PC-3 (cell line): Measurements from ENCODE around the gene PACRG. TPM values are rescaled to one million over a fixed set of nuclear protein-coding genes. Genes with fewer than 3 reads are reported as not detected.

Experiments
- ATAC-seq: fragments of 200-7000 bp; cut with Tn5 transposase; 2 replicates; pipeline ENCODE4 v1.9.1; 2020; ENCODE audit warnings: mild to moderate bottlenecking, moderate library complexity
- BruUV-seq: library from RNA; stranded (reverse); fragments of 400-500 nt; replicated peaks from 2 replicates; lab custom pipeline; 2021; lab: Mats Ljungman, UMichigan
- CTCF ChIA-PET: fragments of 300-600 bp; sonication (Branson Sonifier 250); formaldehyde crosslinking; loops from one replicate; lab custom pipeline; 2022; ENCODE audit warnings: antibody characterized with exemption; lab: Charles Lee
- POLR2A ChIA-PET: fragments of 300-600 bp; sonication (Branson Sonifier 250); formaldehyde crosslinking; loops from one replicate; lab custom pipeline; 2022; ENCODE audit warnings: antibody characterized with exemption; ENCODE audit not compliant: unreplicated experiment; lab: Charles Lee
- DNase-seq: peaks from one replicate; pipeline ENCODE4 v3.0.0-alpha.2; 2015
- H2AFZ ChIP-seq: fragments of 300-600 bp; sonication (generic); 2 replicates; pipeline ENCODE4 v1.6.0; 2016; ENCODE audit warnings: antibody characterized with exemption, low read length
- H3F3A ChIP-seq: fragments of 300-600 bp; sonication (generic); one replicate; pipeline ENCODE4 v1.6.0; 2017; ENCODE audit warnings: antibody characterized with exemption, low read length, control low read depth, mild to moderate bottlenecking; ENCODE audit not compliant: unreplicated experiment
- H3K27ac ChIP-seq: fragments of 300-600 bp; sonication (generic); 2 replicates; pipeline ENCODE4 v1.5.1; 2016; ENCODE audit warnings: mild to moderate bottlenecking, low read length
- H3K27me3 ChIP-seq: fragments of 300-600 bp; sonication (generic); 2 replicates; pipeline ENCODE4 v1.6.1; 2016; ENCODE audit warnings: low read length, mixed read lengths
- H3K36me3 ChIP-seq: fragments of 300-600 bp; sonication (generic); 2 replicates; pipeline ENCODE4 v1.6.1; 2016; ENCODE audit warnings: low read depth, mixed run types, low read length, mixed read lengths
- H3K4me1 ChIP-seq: fragments of 300-600 bp; sonication (generic); 2 replicates; pipeline ENCODE4 v1.5.1; 2016; ENCODE audit warnings: low read length; ENCODE audit not compliant: insufficient read depth
- H3K4me2 ChIP-seq: fragments of 300-600 bp; sonication (generic); 2 replicates; pipeline ENCODE4 v1.6.0; 2016; ENCODE audit warnings: low read length
- H3K4me3 ChIP-seq: fragments of 300-600 bp; sonication (generic); 2 replicates; pipeline ENCODE4 v1.5.1; 2016; ENCODE audit warnings: mild to moderate bottlenecking, low read length, mixed read lengths
- H3K79me2 ChIP-seq: fragments of 300-600 bp; sonication (generic); 2 replicates; pipeline ENCODE4 v1.6.1; 2017; ENCODE audit warnings: low read length, mixed read lengths
- H3K9ac ChIP-seq: fragments of 300-600 bp; sonication (generic); 2 replicates; pipeline ENCODE4 v1.6.0; 2016; ENCODE audit warnings: mild to moderate bottlenecking, low read length
- H3K9me2 ChIP-seq: fragments of 300-600 bp; sonication (generic); replicated peaks from 2 replicates; pipeline ENCODE4 v1.6.1; 2016; ENCODE audit warnings: mixed run types, low read length, mixed read lengths
- H3K9me3 ChIP-seq: fragments of 300-600 bp; sonication (generic); 2 replicates; pipeline ENCODE4 v1.6.1; 2016; ENCODE audit warnings: low read length, mixed read lengths
- H4K20me1 ChIP-seq: fragments of 300-600 bp; sonication (generic); 2 replicates; pipeline ENCODE4 v1.6.1; 2016; ENCODE audit warnings: low read length, mixed read lengths
- EZH2 ChIP-seq: fragments of 300-600 bp; sonication (generic); IDR thresholded peaks from one replicate; pipeline ENCODE4 v1.6.1; 2017; ENCODE audit warnings: antibody characterized with exemption, mild to moderate bottlenecking, low read length; ENCODE audit not compliant: unreplicated experiment
- EZH2phosphoT487 ChIP-seq: fragments of 300-600 bp; sonication (generic); IDR thresholded peaks from 2 replicates; pipeline ENCODE4 v1.6.1; 2018; ENCODE audit warnings: mild to moderate bottlenecking, antibody characterized with exemption, low read length, borderline replicate concordance
- intact Hi-C: fragments of 100-400 bp; cut with micrococcal nuclease; formaldehyde crosslinking; loops from 2 replicates; pipeline ENCODE4 v1.9.0; 2023
- total RNA-seq: library from RNA; depleted of rRNA; stranded (reverse); fragments of >200 nt; gene quantifications from 2 replicates; pipeline ENCODE4 v1.2.3, GENCODE V29; 2014
- TF ChIP-seq, protein P1 (sequence below): fragments of 300-600 bp; sonication (generic); conservative IDR thresholded peaks from 2 replicates; pipeline ENCODE4 v1.5.1; 2017; ENCODE audit warnings: antibody characterized with exemption, low read depth, mild to moderate bottlenecking, low read length

PACRG gene
- total RNA-seq, 1 experiment from 2014 or later, result not detected

DNA sequence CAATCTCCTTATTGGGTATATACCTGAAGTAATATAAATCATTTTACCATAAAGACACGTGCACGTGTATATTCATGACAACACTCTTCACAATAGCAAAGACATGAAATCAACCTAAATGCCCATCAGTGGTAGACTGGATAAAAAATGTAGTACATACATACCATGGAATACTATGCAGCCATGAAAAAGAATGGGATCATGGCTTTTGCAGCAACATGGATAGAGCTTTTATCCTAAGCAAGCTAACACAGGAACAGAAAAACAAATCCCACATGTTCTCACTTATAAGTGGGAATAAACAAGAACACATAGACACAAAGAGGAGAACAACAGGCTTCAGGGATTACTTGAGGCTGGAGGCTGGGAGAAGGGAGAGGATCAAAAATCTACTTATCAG lies 478.4 kb downstream of the PACRG start:
- no peaks in the 10 kb centered on the region for H3K79me2 ChIP-seq
- DNase-seq, result no peak
- no peak for ATAC-seq
- H3K4me1 ChIP-seq, result no peaks in the 10 kb centered on the region
- no peak overlapping the region for H3K9ac ChIP-seq
- CTCF ChIA-PET, result no interaction called here
- H2AFZ ChIP-seq, result no peak overlapping the region
- no peaks in the 10 kb centered on the region for H3F3A ChIP-seq
- H3K27ac ChIP-seq, result no peak overlapping the region
- no peak overlapping the region for H3K4me3 ChIP-seq
- TF ChIP-seq, protein P1, sequence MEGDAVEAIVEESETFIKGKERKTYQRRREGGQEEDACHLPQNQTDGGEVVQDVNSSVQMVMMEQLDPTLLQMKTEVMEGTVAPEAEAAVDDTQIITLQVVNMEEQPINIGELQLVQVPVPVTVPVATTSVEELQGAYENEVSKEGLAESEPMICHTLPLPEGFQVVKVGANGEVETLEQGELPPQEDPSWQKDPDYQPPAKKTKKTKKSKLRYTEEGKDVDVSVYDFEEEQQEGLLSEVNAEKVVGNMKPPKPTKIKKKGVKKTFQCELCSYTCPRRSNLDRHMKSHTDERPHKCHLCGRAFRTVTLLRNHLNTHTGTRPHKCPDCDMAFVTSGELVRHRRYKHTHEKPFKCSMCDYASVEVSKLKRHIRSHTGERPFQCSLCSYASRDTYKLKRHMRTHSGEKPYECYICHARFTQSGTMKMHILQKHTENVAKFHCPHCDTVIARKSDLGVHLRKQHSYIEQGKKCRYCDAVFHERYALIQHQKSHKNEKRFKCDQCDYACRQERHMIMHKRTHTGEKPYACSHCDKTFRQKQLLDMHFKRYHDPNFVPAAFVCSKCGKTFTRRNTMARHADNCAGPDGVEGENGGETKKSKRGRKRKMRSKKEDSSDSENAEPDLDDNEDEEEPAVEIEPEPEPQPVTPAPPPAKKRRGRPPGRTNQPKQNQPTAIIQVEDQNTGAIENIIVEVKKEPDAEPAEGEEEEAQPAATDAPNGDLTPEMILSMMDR, result no peak
- TF ChIP-seq EZH2phosphoT487 (no peak), EZH2 (no peak)
- intact Hi-C loops, result no loop called here
- no peaks in the 10 kb centered on the region for H3K27me3 ChIP-seq
- no peaks in the 10 kb centered on the region for H3K36me3 ChIP-seq
- H3K9me2 ChIP-seq, result no peaks in the 10 kb centered on the region
- POLR2A ChIA-PET, result no interaction called here
- no peaks in the 10 kb centered on the region for H4K20me1 ChIP-seq
- no TSS peak for BruUV-seq
- H3K9me3 ChIP-seq, result no peaks in the 10 kb centered on the region
- H3K4me2 ChIP-seq, result no peak overlapping the region

DNA sequence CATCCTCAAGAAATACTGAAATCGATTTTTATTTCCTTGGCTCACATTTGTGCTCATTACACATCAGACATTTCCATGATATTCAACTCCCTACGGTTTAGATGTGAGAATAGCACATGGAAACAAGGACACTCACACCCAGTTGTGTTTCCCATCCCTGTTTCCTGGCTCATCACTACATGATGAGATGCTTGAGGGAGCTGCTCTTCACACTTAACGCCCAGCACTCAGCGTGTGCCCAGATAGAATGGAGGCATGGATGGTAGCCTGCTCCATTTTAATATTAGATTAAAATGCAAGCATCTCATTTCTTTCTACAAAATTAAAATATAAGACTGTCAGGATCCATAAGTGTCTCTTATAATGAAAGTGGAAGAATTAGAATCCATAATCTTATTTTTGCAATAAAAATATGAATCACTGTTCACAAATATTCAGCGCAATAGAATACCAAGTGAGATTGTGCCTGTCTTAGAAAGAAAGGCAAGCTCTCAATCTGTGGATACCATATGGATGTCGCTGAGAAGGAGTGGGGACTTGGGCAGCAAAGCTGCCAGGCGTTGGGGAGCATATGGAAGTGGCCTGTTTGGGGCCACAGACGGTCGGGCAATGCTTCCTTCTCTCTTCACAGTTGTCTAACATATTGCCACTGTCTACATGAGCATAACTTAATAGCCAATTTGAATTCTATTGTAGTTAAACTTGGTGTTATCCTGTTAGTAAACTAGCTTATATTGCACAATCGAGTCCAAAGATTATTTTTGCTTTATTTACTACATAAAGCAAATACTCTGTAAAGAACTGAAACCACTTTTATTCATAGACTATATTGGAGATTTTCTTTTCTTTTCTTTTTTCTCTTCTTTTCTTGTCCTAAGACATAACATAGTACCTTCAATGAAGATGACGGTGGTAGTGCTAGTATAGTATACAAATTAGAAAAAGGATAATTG lies 479.9 kb downstream of the PACRG start:
- Histone ChIP-seq H3K9me3 (no peaks in the 10 kb centered on the region), H3K9ac (no peak overlapping the region), H4K20me1 (no peaks in the 10 kb centered on the region), H3K36me3 (no peaks in the 10 kb centered on the region), H3K4me3 (no peak overlapping the region), H3K4me2 (no peak overlapping the region), H3F3A (no peaks in the 10 kb centered on the region), H3K79me2 (no peaks in the 10 kb centered on the region), H3K4me1 (no peaks in the 10 kb centered on the region), H3K9me2 (no peaks in the 10 kb centered on the region), H2AFZ (no peak overlapping the region), H3K27ac (no peak overlapping the region), H3K27me3 (no peaks in the 10 kb centered on the region)
- intact Hi-C loops, result no loop called here
- TF ChIP-seq EZH2phosphoT487, result no peak
- TF ChIP-seq, protein P1, result no peak
- TF ChIP-seq EZH2, result no peak
- no peak for DNase-seq
- ChIA-PET CTCF (no interaction called here), POLR2A (no interaction called here)
- BruUV-seq, result no TSS peak
- no peak for ATAC-seq

DNA sequence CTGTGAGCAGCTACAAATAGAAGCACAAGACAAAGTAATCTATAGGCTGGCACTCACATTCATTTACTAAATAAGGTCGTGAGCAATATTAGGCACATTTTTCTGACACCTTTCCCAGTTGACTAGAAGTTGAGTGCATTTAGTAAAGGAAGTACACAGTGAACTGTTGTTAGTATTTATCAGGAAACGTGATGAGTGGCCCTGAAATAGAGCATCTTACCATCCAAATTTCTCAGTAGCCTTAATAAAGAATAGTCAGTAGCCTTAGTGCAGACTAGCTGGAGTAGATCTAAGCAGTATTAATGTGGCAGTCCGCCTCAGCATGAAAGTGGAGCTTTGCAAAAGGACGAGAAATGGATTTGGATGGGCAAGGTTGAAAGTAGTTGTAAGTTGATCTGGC lies 481.2 kb downstream of the PACRG start:
- ChIA-PET POLR2A (no interaction called here), CTCF (no interaction called here)
- H3K4me2 ChIP-seq, result no peak overlapping the region
- no peaks in the 10 kb centered on the region for H3K9me2 ChIP-seq
- DNase-seq (no peak), ATAC-seq (no peak)
- no peaks in the 10 kb centered on the region for H3F3A ChIP-seq
- H3K27me3 ChIP-seq, result no peaks in the 10 kb centered on the region
- no peak overlapping the region for H2AFZ ChIP-seq
- H3K9me3 ChIP-seq, result no peaks in the 10 kb centered on the region
- no peak for TF ChIP-seq EZH2
- TF ChIP-seq, protein P1, result no peak
- TF ChIP-seq EZH2phosphoT487, result no peak
- no peaks in the 10 kb centered on the region for H4K20me1 ChIP-seq
- no TSS peak for BruUV-seq
- intact Hi-C loops, result no loop called here
- H3K27ac ChIP-seq, result no peak overlapping the region
- no peak overlapping the region for H3K9ac ChIP-seq
- no peaks in the 10 kb centered on the region for H3K4me1 ChIP-seq
- no peak overlapping the region for H3K4me3 ChIP-seq
- no peaks in the 10 kb centered on the region for H3K79me2 ChIP-seq
- no peaks in the 10 kb centered on the region for H3K36me3 ChIP-seq
